K562 (cell line): ENCODE results near the gene MARS1. TPM values are rescaled to one million over a fixed set of nuclear protein-coding genes. Genes with fewer than 3 reads are reported as not detected.

Experiments
- ATAC-seq: fragments of 200-7000 bp; cut with Tn5 transposase; 3 replicates; pipeline ENCODE4 v1.9.1; 2020; ENCODE audit warnings: moderate library complexity
- BruUV-seq: library from RNA; stranded (reverse); fragments of 400-500 nt; replicated peaks from 2 replicates; lab custom pipeline; 2021; lab: Mats Ljungman, UMichigan
- CTCF ChIA-PET: fragments of 300-600 bp; formaldehyde crosslinking; extraction: SDS; loops from one replicate; lab custom pipeline; 2021; ENCODE audit warnings: low intra/inter-chr PET ratio; lab: Yijun Ruan, JAX
- POLR2A ChIA-PET: fragments of 300-600, 350-650 bp; sonication (Branson Sonifier 250); formaldehyde crosslinking; extraction: SDS; loops from one replicate; lab custom pipeline; 2021; ENCODE audit warnings: antibody characterized with exemption, inconsistent platforms; lab: Yijun Ruan, JAX
- DNase-seq, 4 experiments: peaks; one replicate each; pipeline versions ENCODE4 v3.0.0 to v3.0.0-alpha.2; 2011 to 2018; ENCODE audit warnings: low spot score in 3 of 4, mixed read lengths in 3 of 4; ENCODE audit errors: extremely low read depth in 1 of 4
- FAIRE-seq: peaks from 2 replicates; lab custom pipeline; 2011; peaks lifted over from hg19 to GRCh38; lab: Jason Lieb, UNC
- H2AFZ ChIP-seq: 2 replicates; pipeline ENCODE4 v1.6.0; 2011; ENCODE audit warnings: low read depth, low read length, control low read depth, inconsistent platforms
- H3K27ac ChIP-seq: fragments of 200-600 bp; 3 replicates; pipeline ENCODE4 v1.8.0; 2011; ENCODE audit warnings: low read depth, mild to moderate bottlenecking, control low read depth, inconsistent platforms, low read length, moderate library complexity, mixed read lengths; ENCODE audit errors: extremely low read depth
- H3K27me3 ChIP-seq, 2 experiments: fragments of 300-600 bp in 1 of 2; 2 replicates in 1 of 2; 3 replicates in 1 of 2; pipeline versions ENCODE4 v1.6.0 to v1.8.0; 2011; ENCODE audit warnings: inconsistent platforms in 2 of 2, low read length in 2 of 2, mild to moderate bottlenecking in 1 of 2, mixed read lengths in 1 of 2, moderate library complexity in 1 of 2; ENCODE audit not compliant: control insufficient read depth in 2 of 2, insufficient read depth in 2 of 2
- H3K36me3 ChIP-seq: fragments of 300-600 bp; 3 replicates; pipeline ENCODE4 v1.8.0; 2011; ENCODE audit warnings: mild to moderate bottlenecking, low read length, inconsistent platforms; ENCODE audit not compliant: control insufficient read depth, insufficient read depth
- H3K4me1 ChIP-seq, 2 experiments: fragments of 200-600 bp in 1 of 2; replicated peaks in 1 of 2; 2 replicates in 1 of 2; 3 replicates in 1 of 2; pipeline versions ENCODE4 v1.5.1 to v1.8.0; 2011; ENCODE audit warnings: inconsistent platforms in 2 of 2, low read length in 2 of 2, mild to moderate bottlenecking in 1 of 2, mixed read lengths in 1 of 2, moderate library complexity in 1 of 2; ENCODE audit not compliant: control insufficient read depth in 2 of 2, insufficient read depth in 2 of 2
- H3K4me2 ChIP-seq: 2 replicates; pipeline ENCODE4 v1.6.1; 2011; ENCODE audit warnings: low read length, control low read depth, inconsistent platforms, mixed read lengths; ENCODE audit not compliant: insufficient read depth
- H3K4me3 ChIP-seq: fragments of 200-600 bp; sonication (generic), shearing (Covaris generic); 2 replicates; pipeline ENCODE4 v1.5.1; 2016; ENCODE audit warnings: control low read depth, inconsistent platforms
- H3K79me2 ChIP-seq: fragments of 200-600 bp; 3 replicates; pipeline ENCODE4 v1.8.0; 2011; ENCODE audit warnings: low read length, inconsistent platforms; ENCODE audit not compliant: control insufficient read depth, insufficient read depth
- H3K9ac ChIP-seq, 2 experiments: 2 replicates each; pipeline versions ENCODE4 v1.6.0 to v1.6.1; 2011; ENCODE audit warnings: low read depth in 2 of 2, low read length in 2 of 2, control low read depth in 1 of 2, inconsistent platforms in 1 of 2, mild to moderate bottlenecking in 1 of 2, mixed read lengths in 1 of 2; ENCODE audit not compliant: insufficient read depth in 1 of 2
- H3K9me1 ChIP-seq: one replicate; pipeline ENCODE4 v1.6.0; 2011; ENCODE audit warnings: inconsistent platforms, mild to moderate bottlenecking, low read length, moderate library complexity; ENCODE audit not compliant: control insufficient read depth, insufficient read depth
- H3K9me3 ChIP-seq: replicated peaks from 2 replicates; pipeline ENCODE4 v1.5.1; 2011; ENCODE audit warnings: low read depth, low read length, inconsistent platforms; ENCODE audit not compliant: control insufficient read depth, insufficient read depth
- H4K20me1 ChIP-seq: replicated peaks from 2 replicates; pipeline ENCODE4 v1.6.1; 2011; ENCODE audit warnings: low read length, inconsistent platforms, mixed read lengths; ENCODE audit not compliant: control insufficient read depth, insufficient read depth
- ATF7 ChIP-seq: fragments of 450-650 bp; IDR thresholded peaks from 2 replicates; pipeline ENCODE4 v1.7.1; 2014; ENCODE audit warnings: mild to moderate bottlenecking, moderate library complexity
- NCOA6 ChIP-seq: fragments of 450-650 bp; IDR thresholded peaks from 2 replicates; pipeline ENCODE4 v1.6.1; 2017; ENCODE audit warnings: mild to moderate bottlenecking
- RB1 ChIP-seq: fragments of 450-650 bp; IDR thresholded peaks from 2 replicates; pipeline ENCODE4 v1.6.1; 2017; ENCODE audit warnings: low read depth, mild to moderate bottlenecking
- RBM22 ChIP-seq: fragments of 200-400 bp; formaldehyde crosslinking; IDR thresholded peaks from 2 replicates; pipeline ENCODE4 v1.6.1; 2018; ENCODE audit warnings: low read length, low read depth; ENCODE audit not compliant: poor library complexity, severe bottlenecking
- SIRT6 ChIP-seq: IDR thresholded peaks from one replicate; pipeline ENCODE4 v1.6.1; 2012; ENCODE audit warnings: low read depth, mild to moderate bottlenecking, control low read depth, inconsistent platforms, low read length, moderate library complexity
- TCFL5 ChIP-seq: fragments of 250-450 bp; sonication (Bioruptor Pico); conservative IDR thresholded peaks from 2 replicates; pipeline ENCODE4 v1.6.1; 2021; ENCODE audit warnings: mild to moderate bottlenecking, moderate library complexity, matching md5 sums
- ZFP1 ChIP-seq: fragments of 450-650 bp; formaldehyde crosslinking; IDR thresholded peaks from 2 replicates; pipeline ENCODE4 v1.4.0; 2020; ENCODE audit warnings: mild to moderate bottlenecking, mixed read lengths
- ZNF75A ChIP-seq: fragments of 450-650 bp; formaldehyde crosslinking; IDR thresholded peaks from 2 replicates; pipeline ENCODE4 v1.4.0; 2020; ENCODE audit warnings: mild to moderate bottlenecking
- ZNF830 ChIP-seq: fragments of 250-450 bp; sonication (Bioruptor Pico); IDR thresholded peaks from 2 replicates; pipeline ENCODE4 v1.5.0; 2021; ENCODE audit warnings: mild to moderate bottlenecking
- WGBS: fragments of 100-300 bp; shearing (Covaris generic); methylation state at CpG from one replicate; pipeline ENCODE4 v1.1.6; 2016; ENCODE audit warnings: low coverage, mixed read lengths; ENCODE audit not compliant: insufficient coverage; ENCODE audit errors: missing lambda C conversion rate; 5-methylcytosine and 5-hydroxymethylcytosine counted together
- in situ Hi-C: fragments of 300-500 bp; cut with MboI; formaldehyde crosslinking; loops from 4 replicates; pipeline ENCODE4 v1.15.0; 2018; ENCODE audit warnings: inconsistent platforms, mixed read lengths
- intact Hi-C: fragments of 100-400 bp; cut with micrococcal nuclease; formaldehyde crosslinking; loops from 2 replicates; pipeline ENCODE4 v1.14.2; 2022
- polyA plus RNA-seq, 8 experiments: library from polyadenylated mRNA; depleted of rRNA in 4 of 8; stranded (reverse) in 5 of 8; unstranded in 3 of 8; fragments of >200 nt; fragmentation: Nextera tagmentation in 2 of 8; fragmentation: Illumina TruSeq in 1 of 8; extraction: Ambion mirVana in 2 of 8; extraction: Trizol in 1 of 8; gene quantifications; 2 replicates each; pipeline versions ENCODE4 v1.2.1 to v1.2.3, GENCODE V29; 2011 to 2014; ENCODE audit warnings: inconsistent platforms in 1 of 8, missing spikeins in 1 of 8
- total RNA-seq, 7 experiments: library from RNA; depleted of rRNA in 6 of 7; stranded (reverse); fragments of >200 nt in 6 of 7; fragmentation: Illumina TruSeq in 2 of 7; extraction: Trizol in 2 of 7; gene quantifications; 2 replicates each; pipeline versions ENCODE4 v1.2.1 to v1.2.3, GENCODE V29; 2011 to 2021; ENCODE audit warnings: low replicate concordance in 1 of 7
- TF ChIP-seq, protein P1 (sequence below): fragments of 250-450 bp; sonication (Bioruptor Pico); IDR thresholded peaks from 2 replicates; pipeline ENCODE4 v1.5.0; 2021; ENCODE audit warnings: mild to moderate bottlenecking, moderate library complexity
- TF ChIP-seq, protein P2 (sequence below), 2 experiments: fragments of 450-650 bp in 1 of 2; sonication (generic) in 1 of 2; formaldehyde crosslinking in 1 of 2; IDR thresholded peaks; 2 replicates each; pipeline versions ENCODE4 v1.7.1 to v1.9.0; 2016 to 2022; ENCODE audit warnings: inconsistent platforms in 1 of 2, mild to moderate bottlenecking in 1 of 2, missing genetic modification reagents in 1 of 2

MARS1 gene
- total and polyA plus RNA-seq, 9 of the 15 experiments (the other 6 are each of a cell fraction or from before 2014, with no cell fraction given) = 117 to 382 (median 220) TPM

DNA sequence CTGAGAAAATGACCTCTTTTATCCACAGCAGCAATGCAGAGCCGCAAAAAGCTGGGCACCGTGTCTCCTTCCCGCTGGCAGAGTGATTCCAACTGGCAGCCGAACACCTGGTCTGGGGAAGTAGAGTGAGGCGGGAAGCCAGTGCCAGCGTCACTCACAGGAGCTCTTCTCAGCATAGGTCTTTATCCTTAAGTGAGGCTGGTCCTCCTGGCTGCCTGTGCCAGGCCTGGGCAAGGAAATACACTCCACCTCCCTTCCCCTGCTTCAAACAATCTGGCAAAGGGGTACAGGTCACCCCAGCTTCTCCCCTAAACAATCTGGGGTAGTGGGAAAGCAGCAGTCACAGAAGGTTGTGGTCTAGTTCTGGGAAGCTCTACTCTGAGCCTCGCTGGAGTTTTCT, 13.0 kb upstream of the MARS1 start:
- H3K27me3 ChIP-seq = peaks cover 0 to 17% of the 10 kb centered on the region in 2 experiments; a peak in 3 of 5 replicates
- no peaks in the 10 kb centered on the region for H3K9me3 ChIP-seq
- in situ Hi-C loops (no loop called here), intact Hi-C loops (no loop called here)
- no peaks in the 10 kb centered on the region for H3K79me2 ChIP-seq
- ChIA-PET CTCF (no interaction called here), POLR2A (interaction anchor here (0.6 to 1.9 kb wide), 8 partner anchors 9 to 486 kb away, joined by 3 to 7 read pairs (median 4); partner anchors contain the start of gene INHBE)
- no peak for DNase-seq
- no peaks in the 10 kb centered on the region for H3K36me3 ChIP-seq
- FAIRE-seq = no peak
- H4K20me1 ChIP-seq = no peaks in the 10 kb centered on the region
- no peak overlapping the region for H3K27ac ChIP-seq
- H3K4me2 ChIP-seq = peak overlapping the region; percentile 5; the same call in 1 of the 2 replicates
- H3K4me1 ChIP-seq = peaks cover 39 to 51% of the 10 kb centered on the region in 2 experiments
- no peaks in the 10 kb centered on the region for H3K9me1 ChIP-seq
- no peak for ATAC-seq
- H3K9ac ChIP-seq = peak overlapping the region in 1 of 2 experiments; percentile 69; a peak in 1 of 4 replicates
- no peak overlapping the region for H2AFZ ChIP-seq
- 70% methylated on average over 7 of the region's 7 CpGs for WGBS
- no peak overlapping the region for H3K4me3 ChIP-seq
- BruUV-seq = no TSS peak
- TF ChIP-seq, protein P1, sequence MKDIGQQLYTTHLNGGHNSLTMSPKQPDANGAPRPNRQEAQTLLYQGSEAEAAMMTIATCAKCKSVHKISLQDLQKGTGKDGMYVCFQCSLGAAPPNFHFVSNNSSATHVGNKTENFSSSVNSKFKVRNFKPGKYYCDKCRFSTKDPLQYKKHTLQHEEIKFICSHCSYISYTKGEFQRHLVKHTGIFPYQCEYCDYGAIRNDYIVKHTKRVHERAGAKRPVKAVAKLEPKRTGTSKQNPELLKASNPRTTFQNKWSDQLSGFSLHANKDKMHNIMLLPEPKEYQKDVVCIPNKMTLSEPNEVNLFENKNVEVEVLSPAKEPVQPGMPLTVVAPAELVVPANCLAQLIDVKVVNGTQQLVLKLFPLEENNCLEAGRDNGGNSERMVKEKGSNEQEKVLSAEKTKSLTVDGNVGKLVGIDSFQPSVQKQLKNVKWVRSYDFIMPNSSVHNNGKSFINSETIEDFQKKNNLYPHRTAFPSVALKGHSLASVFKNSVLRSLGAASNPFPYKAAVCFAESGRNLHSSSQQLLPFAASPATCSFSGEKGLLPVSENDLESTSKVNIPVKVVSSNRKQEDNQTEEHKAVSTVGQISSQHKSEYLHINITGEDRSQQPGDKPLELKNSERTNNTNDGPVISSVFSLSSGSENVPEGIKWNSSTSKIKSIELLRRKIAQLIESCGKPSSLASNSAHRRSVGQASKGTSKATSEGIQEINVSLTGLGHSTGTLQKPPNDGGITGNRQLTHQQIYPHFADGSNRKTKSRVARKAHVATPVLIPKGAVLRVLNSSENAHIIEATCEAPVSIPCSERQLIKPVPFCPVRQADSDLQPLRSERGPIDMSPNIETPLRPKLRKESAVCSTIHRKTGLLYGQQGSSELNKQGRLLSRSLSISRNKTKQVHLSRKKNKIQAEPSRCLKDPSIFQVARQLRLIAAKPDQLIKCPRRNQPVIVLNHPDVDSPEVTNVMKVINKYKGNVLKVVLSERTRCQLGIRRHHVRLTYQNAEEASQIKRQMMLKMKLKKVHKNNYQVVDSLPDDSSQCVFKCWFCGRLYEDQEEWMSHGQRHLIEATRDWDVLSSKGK = no peak
- no peak for TF ChIP-seq TCFL5 (CRISPR knock-in tag)
- TF ChIP-seq, protein P2, sequence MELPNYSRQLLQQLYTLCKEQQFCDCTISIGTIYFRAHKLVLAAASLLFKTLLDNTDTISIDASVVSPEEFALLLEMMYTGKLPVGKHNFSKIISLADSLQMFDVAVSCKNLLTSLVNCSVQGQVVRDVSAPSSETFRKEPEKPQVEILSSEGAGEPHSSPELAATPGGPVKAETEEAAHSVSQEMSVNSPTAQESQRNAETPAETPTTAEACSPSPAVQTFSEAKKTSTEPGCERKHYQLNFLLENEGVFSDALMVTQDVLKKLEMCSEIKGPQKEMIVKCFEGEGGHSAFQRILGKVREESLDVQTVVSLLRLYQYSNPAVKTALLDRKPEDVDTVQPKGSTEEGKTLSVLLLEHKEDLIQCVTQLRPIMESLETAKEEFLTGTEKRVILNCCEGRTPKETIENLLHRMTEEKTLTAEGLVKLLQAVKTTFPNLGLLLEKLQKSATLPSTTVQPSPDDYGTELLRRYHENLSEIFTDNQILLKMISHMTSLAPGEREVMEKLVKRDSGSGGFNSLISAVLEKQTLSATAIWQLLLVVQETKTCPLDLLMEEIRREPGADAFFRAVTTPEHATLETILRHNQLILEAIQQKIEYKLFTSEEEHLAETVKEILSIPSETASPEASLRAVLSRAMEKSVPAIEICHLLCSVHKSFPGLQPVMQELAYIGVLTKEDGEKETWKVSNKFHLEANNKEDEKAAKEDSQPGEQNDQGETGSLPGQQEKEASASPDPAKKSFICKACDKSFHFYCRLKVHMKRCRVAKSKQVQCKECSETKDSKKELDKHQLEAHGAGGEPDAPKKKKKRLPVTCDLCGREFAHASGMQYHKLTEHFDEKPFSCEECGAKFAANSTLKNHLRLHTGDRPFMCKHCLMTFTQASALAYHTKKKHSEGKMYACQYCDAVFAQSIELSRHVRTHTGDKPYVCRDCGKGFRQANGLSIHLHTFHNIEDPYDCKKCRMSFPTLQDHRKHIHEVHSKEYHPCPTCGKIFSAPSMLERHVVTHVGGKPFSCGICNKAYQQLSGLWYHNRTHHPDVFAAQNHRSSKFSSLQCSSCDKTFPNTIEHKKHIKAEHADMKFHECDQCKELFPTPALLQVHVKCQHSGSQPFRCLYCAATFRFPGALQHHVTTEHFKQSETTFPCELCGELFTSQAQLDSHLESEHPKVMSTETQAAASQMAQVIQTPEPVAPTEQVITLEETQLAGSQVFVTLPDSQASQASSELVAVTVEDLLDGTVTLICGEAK (IDR thresholded peaks at IDR 0.05) = no peak
- TF ChIP-seq, protein P2 (CRISPR knock-in tag; IDR thresholded peaks at IDR 0.05) = no peak
- TF ChIP-seq ZNF75A = no peak
- no peak for TF ChIP-seq ATF7
- no peak for TF ChIP-seq SIRT6
- TF ChIP-seq ZFP1 (CRISPR knock-in tag) = no peak
- TF ChIP-seq RB1 = no peak
- no peak for TF ChIP-seq NCOA6
- TF ChIP-seq RBM22 = no peak
- no peak for TF ChIP-seq ZNF830 (CRISPR knock-in tag)
